Stimulated activated CD8-positive, alpha-beta memory T cell treated with anti-CD3 and anti-CD28 coated beads, Interleukin-4, amount 100 ng/mL, for 24 hours (primary cell): Measurements from ENCODE around the gene DDIAS.
A peak's percentile ranks its signal among the peaks of the same experiment; 100 is the strongest.
"Not testable (repeated sequence)": the region's sequence is repeated elsewhere in the genome, so short reads cannot be mapped to it uniquely, and the experiment has no call there.

Experiments
- DNase-seq: peaks from one replicate; pipeline ENCODE4 v3.0.0-alpha.2; 2020; ENCODE audit warnings: low read depth

Gene DDIAS

DNA sequence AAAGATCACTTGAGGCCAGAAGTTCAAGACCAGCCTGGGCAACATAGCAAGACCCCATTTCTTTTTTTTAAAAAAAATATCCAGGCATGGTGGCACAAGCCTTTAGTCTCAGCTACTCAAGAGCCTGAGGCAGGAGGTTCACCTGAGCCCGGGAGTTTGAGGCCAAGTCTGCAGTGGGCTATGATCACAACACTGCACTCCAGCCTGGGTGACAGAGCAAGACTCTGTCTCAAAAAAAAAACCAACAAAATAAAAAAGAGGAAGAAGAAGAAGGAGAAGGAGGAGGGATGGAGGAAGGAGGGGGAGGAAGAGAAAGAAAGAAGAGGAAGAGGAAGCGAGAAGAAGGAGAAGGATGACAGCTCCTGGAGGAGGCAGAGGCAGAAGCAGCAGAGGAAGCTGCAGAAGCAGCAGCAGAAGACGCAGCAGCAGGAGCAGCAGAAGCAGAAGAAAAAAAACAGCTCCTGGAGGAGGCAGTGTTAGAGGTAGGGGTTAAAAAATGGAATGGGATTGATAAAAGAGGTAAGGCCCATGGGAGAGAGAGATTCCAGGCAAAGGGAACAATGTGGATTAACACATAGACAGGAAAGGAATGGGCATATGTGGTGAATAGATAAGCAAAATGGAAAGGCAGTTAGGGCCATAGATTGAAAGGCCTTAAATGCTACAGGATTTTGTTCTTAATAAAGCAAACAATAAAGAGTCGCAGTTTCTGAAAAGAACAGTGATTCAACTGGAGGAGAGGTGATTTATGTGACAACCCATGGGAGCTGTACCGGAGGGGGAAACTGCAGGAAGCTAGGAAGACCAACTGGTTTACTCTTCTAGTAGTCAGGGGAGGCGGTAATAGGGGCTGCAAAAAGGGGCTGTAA lies 12.2 kb upstream of the DDIAS start:
- DNase-seq: no peak

DNA sequence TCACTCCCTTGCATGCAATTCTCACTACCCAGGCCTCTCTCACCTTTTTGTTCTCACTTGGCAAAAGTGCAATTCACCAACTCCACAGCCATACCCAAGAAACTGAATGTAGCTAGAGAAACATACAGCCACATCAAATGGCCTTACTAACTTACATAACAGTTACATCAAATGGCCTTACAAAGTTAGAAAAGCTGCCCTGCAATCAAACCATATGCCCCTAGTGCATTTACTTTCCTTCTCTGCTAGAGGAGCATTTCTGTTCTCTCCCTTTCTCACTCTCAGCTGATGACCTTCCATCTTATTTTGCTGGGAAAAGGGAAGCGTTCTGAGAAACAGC lies 11.6 kb upstream of the DDIAS start:
- no peak for DNase-seq

DNA sequence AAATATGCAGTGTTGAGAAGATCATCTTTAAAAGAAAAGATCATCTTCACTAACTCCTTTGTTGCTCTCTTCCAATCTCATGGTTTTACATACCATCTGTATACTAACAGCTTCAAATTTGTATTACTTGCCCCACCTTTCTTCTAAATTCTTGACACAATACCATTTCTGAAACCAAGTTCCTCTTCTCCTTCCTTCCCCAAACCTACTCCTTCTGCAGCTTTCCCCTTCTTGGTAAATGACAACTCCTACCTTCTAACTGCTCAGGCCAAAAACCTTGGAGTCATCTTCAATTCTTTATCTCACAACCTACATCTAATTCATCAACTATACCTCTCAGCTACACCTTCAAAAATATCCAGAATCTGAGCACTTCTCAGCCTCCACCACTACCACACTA lies 10.6 kb upstream of the DDIAS start:
- no peak for DNase-seq

DNA sequence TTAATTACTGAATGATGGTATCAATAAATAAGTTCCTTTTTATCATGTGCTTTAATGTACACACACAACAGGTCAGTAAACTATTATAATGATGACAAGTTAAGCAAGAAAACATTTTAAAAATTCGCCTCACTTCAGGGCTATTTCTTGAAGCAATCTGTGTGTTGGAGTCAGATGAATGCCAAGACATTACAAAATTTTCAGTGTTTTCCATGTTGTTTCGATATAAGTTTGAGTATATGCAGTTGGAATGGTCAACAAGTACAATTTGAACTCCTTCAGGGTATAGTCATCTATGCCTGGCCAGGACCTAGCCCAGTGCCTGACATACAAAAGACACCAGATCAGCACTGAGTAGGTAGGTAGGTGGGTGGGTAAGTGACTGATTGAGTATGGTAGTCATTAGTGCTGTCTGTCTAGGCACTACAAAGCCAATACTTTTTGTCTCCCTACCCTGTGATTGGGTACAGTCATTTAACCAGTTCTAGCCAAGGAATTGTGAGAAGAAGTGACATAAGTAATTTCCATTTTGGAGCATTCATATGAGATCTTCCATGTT lies 8.8 kb upstream of the DDIAS start:
- DNase-seq: no peak

DNA sequence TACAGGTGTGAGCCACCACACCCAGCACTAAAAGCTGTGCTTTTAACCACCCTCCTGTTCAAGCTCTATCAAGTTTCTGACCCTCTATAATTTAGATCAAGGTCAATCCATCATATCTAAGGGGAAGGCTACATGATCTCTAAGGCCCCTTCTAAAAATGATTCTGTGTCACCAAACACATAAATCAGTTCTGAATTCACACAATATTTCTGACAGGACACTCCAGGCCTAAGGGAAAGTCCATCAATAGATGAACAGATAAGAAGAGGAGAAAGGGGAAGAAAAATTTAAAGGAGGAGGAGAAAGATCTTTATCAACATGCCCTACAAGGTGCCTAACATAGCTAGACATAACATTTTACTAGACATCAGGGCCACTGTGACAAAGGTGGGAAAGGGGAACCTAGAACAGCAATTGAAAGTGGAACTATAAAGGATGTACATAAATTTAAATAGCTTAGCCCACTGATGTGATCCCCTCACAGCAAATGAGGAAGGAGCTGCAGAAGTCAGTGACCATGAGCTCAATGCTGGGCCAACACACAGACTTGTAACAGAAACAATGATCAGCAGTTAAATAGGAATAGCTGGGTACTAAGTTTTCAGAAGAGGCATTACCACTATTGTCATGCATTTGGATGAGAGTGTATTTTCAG lies 6.0 kb upstream of the DDIAS start:
- DNase-seq: no peak

DNA sequence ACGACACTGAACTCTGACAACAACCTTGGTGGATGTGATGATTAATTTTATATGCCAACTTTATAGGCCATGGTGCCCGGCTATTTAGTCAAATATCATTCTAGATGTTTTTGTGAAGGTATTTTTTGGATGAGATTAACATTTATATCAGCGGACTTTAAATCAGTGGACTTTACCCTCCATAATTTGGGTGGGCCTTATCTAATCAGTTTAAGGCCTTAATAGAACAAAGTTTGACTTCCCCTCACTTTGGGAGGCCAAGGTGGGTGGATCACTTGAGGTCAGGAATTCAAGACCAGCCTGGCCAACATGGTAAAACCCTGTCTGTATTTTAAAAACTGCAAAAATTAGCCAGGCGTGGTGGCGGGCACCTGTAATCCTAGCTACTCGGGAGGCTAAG lies 5.4 kb upstream of the DDIAS start:
- DNase-seq: no peak

DNA sequence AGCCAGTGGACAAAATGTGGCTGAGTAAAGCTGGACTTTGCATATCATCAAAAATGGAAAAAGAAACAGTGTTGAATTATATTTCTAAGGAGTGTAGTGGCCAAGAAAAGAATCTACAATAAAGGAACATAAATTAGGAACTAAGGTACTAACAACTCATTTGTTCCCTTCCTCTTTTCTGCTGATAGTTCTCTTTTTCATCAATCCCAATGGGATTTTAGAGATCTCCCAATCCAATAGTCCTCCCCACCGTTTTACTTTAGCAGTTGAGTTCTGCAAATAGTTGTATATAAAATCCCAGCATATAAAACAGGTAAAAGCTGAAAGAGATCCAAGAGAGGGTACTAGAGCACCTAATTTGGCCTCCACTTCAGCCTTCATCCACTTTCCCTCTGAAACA lies 3.3 kb upstream of the DDIAS start:
- DNase-seq: no peak

DNA sequence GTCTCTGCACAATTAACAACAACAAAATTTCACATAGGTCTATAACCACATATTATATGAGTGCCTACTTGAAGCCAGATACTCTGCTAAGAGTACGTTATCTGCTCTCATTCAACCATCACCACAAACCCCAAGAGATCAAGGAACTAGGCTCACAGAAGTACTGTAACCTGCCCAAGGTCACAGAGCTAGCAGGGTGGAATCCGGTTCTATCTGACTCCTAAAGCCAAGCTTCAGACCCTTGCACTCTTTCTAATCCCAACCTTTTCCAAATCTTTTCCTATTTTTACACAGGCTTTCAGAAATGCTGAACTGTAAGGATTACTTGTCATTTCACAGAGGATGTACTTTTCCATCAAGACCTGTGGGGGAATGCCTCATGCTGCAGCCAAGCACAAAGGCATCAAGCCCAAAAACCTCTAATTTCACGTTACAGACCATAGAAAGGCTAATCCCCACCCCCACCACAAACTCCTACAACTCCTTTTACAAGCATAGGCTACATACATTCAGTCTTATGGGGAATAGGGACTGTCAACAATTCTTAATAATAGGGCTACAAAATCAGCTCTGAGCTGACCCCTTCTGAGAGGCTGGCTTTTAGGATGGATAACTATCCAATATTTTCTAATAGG lies 2.2 kb upstream of the DDIAS start:
- DNase-seq: no peak

DNA sequence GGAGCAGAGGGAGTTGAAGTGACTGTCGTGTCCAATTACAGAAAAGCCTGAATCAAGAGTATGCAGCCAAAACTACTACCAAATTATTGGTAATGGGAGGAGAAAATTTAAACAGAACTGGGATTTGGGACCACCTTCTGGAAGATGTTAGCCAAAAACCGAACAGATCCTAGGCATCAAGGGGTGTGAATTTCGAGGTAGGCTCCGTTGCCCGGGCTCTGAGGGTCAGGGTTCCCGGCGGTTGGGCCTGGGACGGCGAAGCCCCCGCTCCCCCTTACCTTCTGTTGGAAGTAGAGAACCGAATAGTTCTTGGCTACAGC lies 1.6 kb upstream of the DDIAS start:
- DNase-seq: no peak

DNA sequence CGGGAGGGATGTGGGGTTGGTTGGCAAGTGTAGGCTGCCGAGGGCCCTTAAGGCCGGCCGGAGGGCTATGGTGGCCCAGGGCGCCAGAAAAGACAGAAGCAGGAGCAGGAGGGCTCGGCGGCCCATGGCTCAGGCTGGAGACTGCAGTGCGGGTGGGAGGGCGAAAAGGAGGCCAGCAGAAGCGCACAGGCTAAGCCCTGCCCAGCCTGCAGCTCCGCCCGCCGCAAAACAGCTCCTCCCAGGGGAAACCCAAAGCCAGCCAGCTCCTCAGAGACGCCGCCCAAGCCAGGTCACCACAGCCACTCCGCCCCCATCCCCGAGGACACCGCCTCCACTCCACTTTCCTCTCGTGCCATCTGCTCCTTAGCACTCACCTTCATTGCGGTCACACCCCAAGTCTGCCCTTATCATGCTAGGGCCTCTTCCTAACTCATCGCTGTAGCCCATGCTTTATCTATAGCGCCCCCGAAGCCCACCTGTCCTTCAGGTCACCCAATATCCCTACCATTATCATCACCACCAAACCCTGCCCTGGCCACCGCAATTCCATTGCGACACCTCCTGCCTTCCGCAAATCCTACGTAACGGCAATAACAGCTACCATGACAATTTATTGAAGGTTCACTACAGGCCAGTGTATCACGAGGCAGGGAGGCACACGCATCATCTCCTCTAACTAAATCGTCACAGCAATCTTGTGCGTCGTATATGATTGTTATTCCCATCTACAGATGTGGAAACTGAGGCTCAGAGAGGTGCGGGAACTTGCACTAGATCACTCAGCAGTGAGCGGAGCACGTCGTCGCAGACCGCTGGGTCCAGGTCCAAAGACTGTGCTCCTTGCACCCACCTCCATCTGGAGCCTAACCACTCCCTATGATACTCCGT lies 1.0 kb upstream of the DDIAS start, which contains the start of gene PRCP:
Gene PRCP (minus strand): TSS at position 154 of the 888 bp plus-strand sequence. CDS start 28 bp downstream, at position 126.
- DNase-seq: peak; percentile 90

DNA sequence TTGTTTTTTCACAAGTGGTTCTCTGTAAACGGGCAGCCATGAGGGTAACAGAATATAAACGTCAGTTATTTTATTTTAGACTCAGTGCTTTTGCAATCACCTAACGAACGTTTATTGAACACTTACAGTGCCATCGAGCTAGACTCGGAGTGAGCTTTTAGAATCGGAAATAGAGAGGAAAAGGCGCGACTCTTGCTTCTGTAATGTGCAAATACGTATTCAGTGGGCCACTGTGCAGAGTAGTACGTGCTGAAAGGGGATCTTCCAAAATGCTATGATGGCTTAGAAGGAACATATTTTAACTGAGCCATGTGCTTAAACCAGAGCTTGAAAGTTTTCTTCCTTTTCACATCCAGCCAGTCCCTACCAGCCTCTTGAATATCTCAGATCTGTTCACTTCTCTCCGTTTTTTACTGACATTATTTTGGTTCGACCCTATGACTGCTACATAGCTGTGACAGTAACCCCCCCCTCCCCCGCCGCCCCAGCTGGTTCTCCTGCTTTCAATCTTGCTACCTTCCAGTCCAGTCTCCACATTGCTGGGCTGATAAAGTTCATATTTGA lies 468 bp downstream of the DDIAS start:
- no peak for DNase-seq

DNA sequence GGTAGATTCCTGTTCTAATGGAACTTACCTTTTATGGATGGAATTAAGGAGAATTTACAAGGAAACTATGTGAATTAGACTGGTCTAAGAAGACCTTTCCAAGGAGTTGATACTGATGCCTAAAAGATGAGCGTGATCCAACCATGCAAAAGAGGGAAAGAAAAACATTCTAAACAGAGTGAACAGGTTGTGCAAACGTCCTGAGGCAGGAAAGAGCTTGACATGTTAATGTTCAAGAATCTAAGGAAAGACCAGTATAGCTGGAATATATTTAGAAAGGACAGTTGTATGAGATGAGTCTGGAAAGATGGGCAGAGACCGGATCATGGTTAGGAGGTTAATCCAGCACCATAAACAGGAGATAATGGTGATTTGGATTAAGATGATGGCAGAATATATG lies 1.3 kb downstream of the DDIAS start:
- no peak for DNase-seq

DNA sequence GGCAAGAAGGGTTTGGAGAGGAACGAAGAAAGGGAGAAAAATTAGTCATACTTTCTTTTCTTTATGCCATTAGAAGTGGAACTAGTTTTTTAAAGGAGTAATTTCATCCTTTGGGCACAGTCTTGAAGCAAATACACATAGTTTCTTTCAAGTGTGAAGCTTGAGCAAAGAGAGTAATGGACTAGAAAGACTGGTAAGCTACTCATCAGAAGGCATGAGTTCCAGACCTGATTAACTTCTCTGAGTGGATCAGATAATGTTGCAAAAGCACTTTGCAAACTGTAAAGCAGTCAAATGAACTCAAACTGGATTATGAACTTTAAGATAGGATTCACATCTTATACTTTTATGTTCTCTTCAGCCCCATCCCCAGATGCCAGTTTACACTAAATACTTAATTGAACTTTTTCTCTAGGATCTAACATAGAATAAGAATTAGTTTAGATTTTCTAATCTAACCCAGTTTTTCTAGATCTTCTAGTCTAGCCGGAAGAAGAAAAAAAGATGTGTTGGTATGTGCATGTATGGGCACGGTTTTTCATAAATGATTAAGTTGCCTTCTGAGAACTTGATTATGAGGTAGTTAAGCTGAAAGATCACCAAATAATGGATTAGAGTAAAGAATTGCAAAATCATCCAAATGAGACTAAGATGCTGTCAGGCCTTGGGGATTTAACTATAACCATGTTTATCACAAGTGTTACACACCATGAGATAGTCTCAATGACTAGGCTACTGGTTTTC lies 2.5 kb downstream of the DDIAS start:
- no peak for DNase-seq

DNA sequence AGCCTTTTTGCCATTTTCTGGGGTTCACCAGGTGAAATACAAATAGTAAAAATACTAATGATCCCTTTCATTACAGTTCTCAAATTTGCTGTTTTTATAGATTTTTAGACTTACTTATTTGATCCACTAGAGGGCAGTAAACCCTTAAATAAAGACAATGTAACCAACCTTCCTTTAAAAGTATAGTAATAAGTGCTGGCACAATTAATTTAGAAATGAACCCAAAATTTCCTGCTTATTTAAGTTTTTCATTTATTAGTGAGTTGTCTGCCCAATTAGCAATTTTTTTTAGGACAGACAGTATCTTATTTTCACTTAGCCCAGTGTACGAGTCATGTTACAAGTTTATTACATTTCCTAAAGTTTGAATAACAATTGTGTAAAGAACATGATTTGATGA lies 4.7 kb downstream of the DDIAS start:
- DNase-seq: no peak

DNA sequence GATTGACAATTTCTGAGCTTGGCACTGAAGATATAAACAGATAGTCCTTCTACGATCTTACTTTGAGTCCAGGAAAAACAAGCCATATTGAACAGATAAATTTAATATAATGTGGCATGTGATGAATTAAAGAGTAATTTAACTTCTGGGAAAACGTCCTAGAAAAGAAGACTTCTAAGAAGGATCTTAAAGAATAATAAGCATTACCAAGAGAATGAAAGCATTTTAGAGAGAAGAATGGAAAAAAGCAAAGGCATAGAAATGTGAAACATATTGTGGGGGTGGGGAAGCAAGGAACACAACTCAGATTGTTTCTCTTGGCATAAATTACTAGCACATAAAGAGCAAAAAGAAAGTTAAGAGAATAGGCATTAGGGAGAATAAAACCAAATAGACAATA lies 5.4 kb downstream of the DDIAS start:
- no peak for DNase-seq

DNA sequence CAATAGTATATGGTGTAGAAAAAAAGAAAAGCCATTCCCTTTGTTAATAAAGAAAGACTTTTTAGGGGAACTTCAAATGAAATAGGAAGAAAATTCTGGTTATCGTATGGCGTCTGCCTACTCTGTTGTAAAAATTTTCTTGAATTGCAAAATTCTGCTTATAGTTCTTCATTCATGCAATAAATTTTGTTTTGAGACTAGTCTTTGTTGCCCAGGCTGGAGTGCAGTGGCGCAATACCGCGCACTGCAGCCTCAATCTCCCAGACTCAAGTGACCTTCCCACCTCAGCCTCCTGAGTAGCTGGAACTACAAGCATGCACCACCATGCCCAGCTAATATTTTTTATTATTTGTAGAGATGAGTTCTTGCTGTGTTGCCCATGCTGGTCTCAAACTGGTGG lies 5.8 kb downstream of the DDIAS start:
- DNase-seq: no peak

DNA sequence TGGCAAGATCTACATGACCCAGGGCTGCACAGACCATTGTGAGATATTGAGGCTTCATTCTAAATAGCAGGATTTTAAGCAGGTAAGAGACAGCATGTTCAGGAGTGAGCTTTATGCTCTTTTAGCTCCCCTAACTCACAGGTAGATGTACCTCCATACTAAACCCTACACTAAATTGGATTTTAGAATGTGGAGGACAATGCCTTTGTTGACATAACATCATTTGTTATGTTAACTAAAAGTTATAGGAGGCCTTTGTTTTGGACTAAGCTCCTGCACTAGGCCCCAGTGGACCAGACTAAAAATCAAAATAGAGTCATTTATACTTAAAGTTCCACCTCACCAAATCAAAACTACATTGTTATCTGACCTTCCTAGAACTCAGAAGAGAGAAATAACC lies 6.8 kb downstream of the DDIAS start:
- no peak for DNase-seq

DNA sequence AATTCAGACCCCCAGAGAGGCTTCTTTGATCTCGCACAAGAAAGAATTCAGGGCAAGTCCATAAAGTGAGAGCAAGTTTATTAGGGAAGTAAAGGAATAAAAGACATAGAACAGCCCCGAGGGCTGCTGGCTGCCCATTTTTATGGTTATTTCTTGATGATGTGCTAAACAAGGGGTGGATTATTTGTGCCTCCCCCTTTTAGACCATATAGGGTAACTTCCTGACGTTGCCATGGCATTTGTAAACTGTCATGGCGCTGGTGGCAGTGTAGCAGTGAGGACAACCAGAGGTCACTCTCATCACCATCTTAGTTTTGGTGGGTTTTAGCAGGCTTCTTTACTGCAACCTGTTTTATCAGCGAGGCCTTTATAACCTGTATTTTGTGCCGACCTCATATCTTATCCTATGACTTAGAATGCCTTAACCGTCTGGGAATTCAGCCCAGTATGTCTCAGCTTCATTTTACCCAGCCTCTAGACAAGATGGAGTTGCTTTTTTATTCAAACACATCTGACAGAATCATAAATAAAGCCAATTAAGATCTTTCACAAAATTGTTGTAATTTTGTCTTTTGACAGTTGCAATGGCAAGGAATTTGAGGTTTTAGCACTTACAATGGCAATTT lies 7.6 kb downstream of the DDIAS start:
- no peak for DNase-seq

DNA sequence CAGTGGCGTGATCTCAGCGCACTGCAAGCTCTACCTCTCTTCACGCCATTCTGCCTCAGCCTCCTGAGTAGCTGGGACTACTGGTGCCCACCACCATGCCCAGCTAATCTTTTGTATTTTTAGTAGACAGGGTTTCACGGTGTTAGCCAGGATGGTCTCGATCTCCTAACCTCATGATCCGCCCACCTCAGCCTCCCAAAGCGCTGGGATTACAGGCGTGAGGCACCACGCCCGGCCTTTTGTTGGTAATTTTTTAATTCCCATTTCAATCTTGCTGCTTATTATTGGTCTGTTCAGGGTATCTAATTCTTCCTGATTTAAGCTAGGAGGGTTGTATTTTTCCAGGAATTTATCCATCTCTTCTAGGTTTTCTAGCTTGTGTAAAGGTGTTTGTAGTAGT lies 18.2 kb downstream of the DDIAS start:
- not testable (repeated sequence) for DNase-seq

DNA sequence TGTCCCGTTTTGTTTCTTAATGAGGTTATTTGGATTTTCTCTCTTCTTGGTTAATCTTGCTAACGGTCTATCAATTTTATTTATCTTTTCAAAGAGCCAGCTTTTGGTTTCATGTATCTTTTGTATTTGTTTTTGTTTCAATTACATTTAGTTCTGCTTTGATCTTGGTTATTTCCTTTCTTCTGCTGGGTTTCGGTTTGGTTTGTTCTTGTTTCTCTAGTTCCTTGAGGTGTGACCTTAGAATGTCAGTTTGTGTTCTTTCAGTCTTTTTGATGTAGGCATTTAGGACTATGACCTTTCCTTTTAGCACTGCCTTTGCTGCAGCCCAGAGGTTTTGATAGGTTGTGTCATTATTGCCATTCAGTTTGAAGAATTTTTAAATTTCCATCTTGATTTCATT lies 18.7 kb downstream of the DDIAS start:
- DNase-seq: not testable (repeated sequence)
